GM18858 (cell line): ENCODE measurements around the gene ARCN1.
"Not testable (repeated sequence)": the region's sequence is repeated elsewhere in the genome, so short reads cannot be mapped to it uniquely, and the experiment has no call there.

Experiments
- ATAC-seq: cut with Tn5 transposase; IDR thresholded peaks from one replicate; pipeline ENCODE4 v1.9.1; 2021; ENCODE audit not compliant: unreplicated experiment

ARCN1 gene

GRCh38 chr11:118604566-118604965, 32.4 kb downstream of the ARCN1 start:
- no peak for ATAC-seq

- no peak for ATAC-seq
These were observed 33.1 kb downstream of the ARCN1 start for GRCh38 chr11:118605116-118605867.

GRCh38 chr11:118606157-118606843, 34.1 kb downstream of the ARCN1 start:
- no peak for ATAC-seq

GRCh38 chr11:118606844-118607228, 34.6 kb downstream of the ARCN1 start:
- no peak for ATAC-seq

GRCh38 chr11:118607401-118608359, 35.5 kb downstream of the ARCN1 start, which contains the start of gene PHLDB1:
PHLDB1 (plus strand) TSS chr11:118607615; CDS start chr11:118613837, 6,222 bp downstream.
- no peak for ATAC-seq

GRCh38 chr11:118608360-118609227, 36.4 kb downstream of the ARCN1 start:
- ATAC-seq, result no peak

- no peak for ATAC-seq
These were observed 37.4 kb downstream of the ARCN1 start for GRCh38 chr11:118609380-118610224.

GRCh38 chr11:118610225-118610772, 38.1 kb downstream of the ARCN1 start:
- ATAC-seq, result no peak

- ATAC-seq, result peak; percentile 44
These were observed 38.7 kb downstream of the ARCN1 start for GRCh38 chr11:118610773-118611432.

GRCh38 chr11:118611433-118611795, 39.2 kb downstream of the ARCN1 start:
- not testable (repeated sequence) for ATAC-seq

- no peak for ATAC-seq
These were observed 40.2 kb downstream of the ARCN1 start for GRCh38 chr11:118612378-118612777.

- ATAC-seq, result no peak
These were observed 42.3 kb downstream of the ARCN1 start for GRCh38 chr11:118614511-118614910.

GRCh38 chr11:118615282-118615975, 43.2 kb downstream of the ARCN1 start:
- ATAC-seq, result no peak

GRCh38 chr11:118615976-118616371, 43.8 kb downstream of the ARCN1 start:
- no peak for ATAC-seq

GRCh38 chr11:118618115-118618990, 46.1 kb downstream of the ARCN1 start:
- ATAC-seq, result no peak

GRCh38 chr11:118618991-118619375, 46.8 kb downstream of the ARCN1 start:
- ATAC-seq, result no peak
